ENCODE data around the gene CCDC110.

- TF ChIP-seq CTCF (IDR thresholded peaks at IDR 0.05): no peak
- TF ChIP-seq POLR2A (IDR thresholded peaks at IDR 0.05): no peak
These were observed 8.6 kb upstream of the CCDC110 start for GRCh38 chr4:185480016-185480732.

Data from right lobe of liver (tissue), 4 donors.